Measurements from ENCODE around the gene LPAR2.
"Not testable (repeated sequence)": the region's sequence is repeated elsewhere in the genome, so short reads cannot be mapped to it uniquely, and the experiment has no call there.

LPAR2 gene

GRCh38 chr19:19602136-19602712 is 25.8 kb downstream of the LPAR2 start:
- no peak for DNase-seq (ENCODE audit: low read depth in 4 of 4, low spot score in 1 of 4)

GRCh38 chr19:19600793-19601330 is 27.2 kb downstream of the LPAR2 start:
- DNase-seq (ENCODE audit: low read depth in 4 of 4, low spot score in 1 of 4): no peak

GRCh38 chr19:19598728-19599451 is 29.1 kb downstream of the LPAR2 start:
- not testable (repeated sequence) for DNase-seq (ENCODE audit: low read depth in 4 of 4, low spot score in 1 of 4)

DNA sequence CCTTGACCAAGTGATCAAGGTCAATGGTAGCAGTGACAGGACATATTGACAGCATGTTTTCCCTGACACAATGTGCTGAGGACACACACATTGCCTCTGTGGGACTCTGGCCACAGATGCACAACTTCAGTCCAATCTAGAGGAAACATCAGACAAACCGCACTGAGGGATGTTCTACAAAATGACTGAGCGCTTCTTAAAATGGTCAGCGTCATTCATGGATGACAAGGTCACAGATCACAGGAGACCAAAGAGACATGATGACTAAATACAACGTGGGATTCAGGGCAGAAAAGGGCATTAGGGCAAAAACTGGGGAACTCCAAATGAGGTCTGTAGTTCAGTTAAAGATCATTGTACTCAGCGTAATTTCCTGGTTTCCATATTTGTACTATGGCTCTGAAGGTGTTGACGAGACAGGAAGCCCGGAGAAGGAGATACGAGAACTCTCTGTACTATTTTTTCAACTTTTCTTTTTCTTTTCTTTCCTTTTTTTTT is 30.2 kb downstream of the LPAR2 start:
- no peak for DNase-seq (ENCODE audit: low read depth in 4 of 4, low spot score in 1 of 4)

- no peak for DNase-seq (ENCODE audit: low read depth in 4 of 4, low spot score in 1 of 4)
Observed at GRCh38 chr19:19595171-19595701, 32.8 kb downstream of the LPAR2 start.

DNA sequence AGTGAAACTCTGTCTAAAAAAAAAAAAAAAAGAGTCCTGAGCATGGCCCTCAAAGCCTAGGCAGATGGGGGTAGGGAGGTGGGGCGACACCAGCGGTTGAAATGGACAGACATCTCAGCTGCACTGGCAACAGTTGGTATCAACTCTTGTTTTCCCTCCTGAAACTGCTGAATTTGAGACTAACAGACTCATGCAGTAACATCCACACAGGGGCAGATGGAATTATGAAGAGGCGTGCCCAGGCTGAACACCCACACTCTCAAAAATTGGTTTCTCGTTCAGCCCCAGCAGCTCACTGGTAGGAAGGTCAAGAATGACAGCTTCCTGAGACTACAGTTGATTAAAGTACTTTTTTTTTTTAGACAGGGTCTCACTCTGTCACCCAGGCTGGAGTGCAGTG is 33.6 kb downstream of the LPAR2 start:
- no peak for DNase-seq (ENCODE audit: low read depth in 4 of 4, low spot score in 1 of 4)

- DNase-seq (ENCODE audit: low read depth in 4 of 4, low spot score in 1 of 4): no peak
Observed at GRCh38 chr19:19592690-19593089, 35.3 kb downstream of the LPAR2 start.

GRCh38 chr19:19591133-19591825 is 36.7 kb downstream of the LPAR2 start:
- DNase-seq (ENCODE audit: low read depth in 4 of 4, low spot score in 1 of 4): peak in 2 of 4 experiments; percentile 45 to 56

DNA sequence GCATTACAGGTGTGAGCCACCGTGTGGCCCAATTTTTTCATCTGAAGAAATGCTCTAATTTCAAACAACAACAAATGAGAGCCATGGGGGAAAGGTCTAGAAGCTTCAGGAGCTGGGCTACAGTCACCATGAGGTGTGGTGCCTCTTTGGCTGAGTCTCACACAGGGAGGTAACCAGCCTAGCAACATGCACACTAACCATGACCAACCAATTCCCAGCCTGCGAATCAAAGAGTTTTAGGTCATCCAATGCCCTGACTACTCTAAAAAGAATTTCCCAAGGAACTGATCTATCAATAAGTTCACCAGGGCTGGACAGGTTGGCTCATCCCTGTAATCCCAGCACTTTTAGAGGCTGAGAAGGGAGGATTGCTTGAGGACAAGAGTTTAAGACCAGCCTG is 39.5 kb downstream of the LPAR2 start:
- no peak for DNase-seq (ENCODE audit: low read depth in 4 of 4, low spot score in 1 of 4)

GRCh38 chr19:19587771-19588170 is 40.2 kb downstream of the LPAR2 start:
- no peak for DNase-seq (ENCODE audit: low read depth in 4 of 4, low spot score in 1 of 4)

GRCh38 chr19:19584356-19584755 is 43.7 kb downstream of the LPAR2 start:
- DNase-seq (ENCODE audit: low read depth in 4 of 4, low spot score in 1 of 4): no peak

- DNase-seq (ENCODE audit: low read depth in 4 of 4, low spot score in 1 of 4): no peak
Observed at GRCh38 chr19:19582471-19582870, 45.5 kb downstream of the LPAR2 start.

GRCh38 chr19:19581391-19581790 is 46.6 kb downstream of the LPAR2 start:
- no peak for DNase-seq (ENCODE audit: low read depth in 4 of 4, low spot score in 1 of 4)

- no peak for DNase-seq (ENCODE audit: low read depth in 4 of 4, low spot score in 1 of 4)
Observed at GRCh38 chr19:19580418-19580817, 47.6 kb downstream of the LPAR2 start.

GRCh38 chr19:19579533-19580361 is 48.3 kb downstream of the LPAR2 start:
- DNase-seq (ENCODE audit: low read depth in 4 of 4, low spot score in 1 of 4): no peak

GRCh38 chr19:19578252-19578651 is 49.8 kb downstream of the LPAR2 start:
- DNase-seq (ENCODE audit: low read depth in 4 of 4, low spot score in 1 of 4): no peak

DNA sequence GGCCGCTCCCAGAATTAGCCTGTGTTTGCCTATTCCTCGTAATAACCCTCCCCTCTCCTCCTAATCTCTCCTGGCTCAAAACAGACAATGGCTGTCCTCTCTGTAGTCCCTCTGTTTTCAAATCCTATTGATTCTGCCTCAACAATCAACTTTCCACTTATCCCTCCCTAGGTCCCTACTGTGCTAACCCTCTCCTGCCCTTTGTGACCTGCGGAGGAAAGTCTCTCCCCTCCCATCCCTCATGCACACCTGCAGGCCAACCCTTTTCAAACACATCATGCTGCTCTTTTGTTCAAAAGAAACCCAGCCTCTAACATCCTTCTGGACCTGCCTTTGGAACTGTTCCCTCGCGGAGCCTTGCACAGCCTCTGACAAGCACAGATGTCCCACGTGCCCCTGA is 52.6 kb downstream of the LPAR2 start:
- no peak for DNase-seq (ENCODE audit: low read depth in 4 of 4, low spot score in 1 of 4)

All from stimulated activated CD4-positive, alpha-beta T cell treated with anti-CD3 and anti-CD28 coated beads, Interleukin-1b, Interleukin-23, amount 100 ng/mL, for 24 hours (primary cell).